ENCODE measurements around the gene SGCA.

The SGCA gene

DNA sequence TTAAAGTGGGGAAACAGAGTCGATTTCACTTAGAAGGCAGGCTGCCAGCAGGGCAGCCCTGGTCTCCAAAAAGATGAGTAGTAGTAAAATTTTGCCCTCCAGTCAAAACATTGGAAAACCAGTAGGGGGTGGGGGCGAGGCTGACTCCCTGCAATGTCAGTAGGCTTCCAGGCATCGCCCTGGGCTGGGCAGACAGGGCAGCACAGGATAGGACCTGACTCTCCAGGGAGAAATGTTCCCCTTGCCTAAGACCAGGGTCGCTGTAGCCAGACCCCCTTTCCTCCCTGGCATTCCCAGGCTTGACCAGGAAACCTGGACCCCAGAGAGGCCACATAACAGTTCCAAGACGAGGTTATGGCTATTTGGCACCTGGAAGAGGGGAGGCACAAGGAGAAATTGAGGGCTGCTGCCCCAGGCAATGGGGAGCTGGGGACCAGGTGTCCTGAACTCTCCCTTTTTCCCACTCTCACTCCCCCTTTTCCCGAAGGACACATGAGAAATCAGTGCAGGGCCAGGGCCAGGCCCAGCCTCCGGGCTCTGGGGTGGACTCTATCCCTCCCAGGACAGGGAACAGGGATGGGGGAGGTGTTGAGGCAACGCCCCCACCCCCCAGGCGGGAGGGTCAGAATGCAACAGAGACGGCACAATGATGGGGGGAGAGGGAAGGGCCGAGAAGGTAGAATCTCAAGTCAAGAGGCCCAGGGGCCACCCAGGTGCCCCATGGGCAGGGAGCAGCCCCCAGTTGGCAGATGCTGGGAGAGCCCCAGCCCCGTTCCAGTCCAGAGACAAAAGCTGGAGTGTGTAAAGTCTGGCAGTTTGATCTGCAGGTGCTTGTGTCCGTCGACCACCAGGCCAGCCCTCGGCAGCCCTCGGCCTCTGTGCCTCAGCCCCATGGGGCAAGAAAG is 31.3 kb upstream of the SGCA start:
- DNase-seq: no peak

DNA sequence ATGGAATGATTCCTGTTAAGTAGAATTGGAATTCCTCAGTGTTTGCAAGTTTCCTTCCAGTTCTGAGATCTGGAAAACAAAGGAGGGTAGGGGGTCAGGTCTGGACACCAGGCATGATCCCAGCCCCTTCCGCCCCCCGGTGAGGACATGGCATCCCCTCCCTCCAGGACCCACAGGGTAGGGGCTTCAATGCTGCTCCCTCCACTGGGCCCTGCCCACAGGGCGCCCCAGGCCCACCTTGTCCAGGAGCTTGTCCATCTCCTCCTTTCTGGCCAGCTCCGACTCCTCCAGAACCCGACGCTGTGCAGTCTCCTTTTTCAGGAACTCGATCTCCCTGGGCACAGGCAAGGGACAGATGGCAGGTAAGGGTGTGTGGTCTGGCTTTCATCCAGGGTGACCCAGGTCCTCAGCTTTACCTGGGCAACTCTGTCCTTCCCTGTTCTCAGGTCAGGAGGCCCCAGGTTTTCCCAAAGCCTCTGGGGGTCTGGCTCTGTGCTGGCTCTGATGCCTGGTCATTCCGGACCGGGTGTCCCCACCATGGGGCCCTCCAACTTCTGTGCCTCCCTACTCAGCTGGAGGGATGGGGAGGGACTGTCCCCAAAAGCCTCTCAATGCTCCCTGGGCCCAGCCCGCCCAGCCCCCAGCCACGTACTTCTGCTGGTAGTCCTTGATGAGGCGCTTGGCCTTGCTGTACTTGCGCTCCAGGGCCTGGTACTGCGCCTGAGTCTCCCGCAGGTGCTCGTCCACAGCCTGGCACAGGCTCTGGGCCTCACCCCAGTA is 30.3 kb upstream of the SGCA start:
- no peak for DNase-seq

GRCh38 chr17:50136096-50136687 is 29.6 kb upstream of the SGCA start:
- DNase-seq: no peak

DNA sequence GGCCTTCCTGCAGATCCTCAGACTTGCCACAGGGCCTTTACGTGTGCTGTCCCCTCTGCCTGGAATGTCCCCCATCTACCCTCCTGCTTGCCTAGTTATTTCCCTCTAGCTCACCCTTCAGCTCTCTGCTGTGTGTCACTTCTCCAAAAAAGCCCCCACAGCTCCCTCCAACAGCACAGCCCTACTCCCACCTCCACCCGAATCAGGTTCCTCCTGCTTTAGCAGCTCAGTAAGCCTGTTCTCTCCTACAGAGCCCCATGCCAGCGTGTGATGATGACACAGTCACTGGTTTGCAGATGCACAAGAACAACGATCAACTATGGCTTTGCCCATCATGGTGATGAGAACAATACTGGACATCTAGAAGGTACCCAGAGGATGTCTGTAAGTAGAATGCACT is 28.8 kb upstream of the SGCA start:
- no peak for DNase-seq

- DNase-seq: no peak
Measured at GRCh38 chr17:50139185-50139783, 26.5 kb upstream of the SGCA start.

GRCh38 chr17:50139950-50140885 is 25.6 kb upstream of the SGCA start:
- peak; percentile 53 for DNase-seq

- DNase-seq: no peak
Measured at GRCh38 chr17:50141026-50141744, 24.6 kb upstream of the SGCA start.

GRCh38 chr17:50141745-50142110 is 24.1 kb upstream of the SGCA start:
- DNase-seq: no peak

GRCh38 chr17:50143461-50144176 is 22.2 kb upstream of the SGCA start:
- no peak for DNase-seq

DNA sequence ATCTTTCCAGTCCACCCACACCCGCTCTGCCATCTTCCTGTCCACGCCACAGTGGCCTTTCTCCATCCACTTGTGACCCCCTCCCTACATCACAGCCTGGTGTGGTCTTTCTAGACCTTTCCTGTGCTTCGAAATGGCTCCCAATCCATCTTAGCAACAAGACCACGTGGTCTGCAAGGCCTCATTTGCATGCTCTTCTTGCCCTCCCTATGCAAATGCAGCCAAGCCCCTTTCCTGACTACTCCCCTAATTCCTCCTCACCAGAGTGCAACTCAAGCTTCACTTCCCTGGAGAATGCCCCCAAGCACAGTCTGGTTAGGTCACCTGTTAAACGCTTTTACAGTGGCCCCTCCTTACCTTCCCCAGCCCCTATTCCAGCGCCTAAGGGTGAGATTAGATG is 21.4 kb upstream of the SGCA start:
- DNase-seq: no peak

- no peak for DNase-seq
Measured at GRCh38 chr17:50144845-50145531, 20.8 kb upstream of the SGCA start.

GRCh38 chr17:50145532-50146229 is 20.1 kb upstream of the SGCA start:
- no peak for DNase-seq

GRCh38 chr17:50146230-50146926 is 19.4 kb upstream of the SGCA start:
- no peak for DNase-seq

GRCh38 chr17:50146927-50147665 is 18.7 kb upstream of the SGCA start:
- no peak for DNase-seq

DNA sequence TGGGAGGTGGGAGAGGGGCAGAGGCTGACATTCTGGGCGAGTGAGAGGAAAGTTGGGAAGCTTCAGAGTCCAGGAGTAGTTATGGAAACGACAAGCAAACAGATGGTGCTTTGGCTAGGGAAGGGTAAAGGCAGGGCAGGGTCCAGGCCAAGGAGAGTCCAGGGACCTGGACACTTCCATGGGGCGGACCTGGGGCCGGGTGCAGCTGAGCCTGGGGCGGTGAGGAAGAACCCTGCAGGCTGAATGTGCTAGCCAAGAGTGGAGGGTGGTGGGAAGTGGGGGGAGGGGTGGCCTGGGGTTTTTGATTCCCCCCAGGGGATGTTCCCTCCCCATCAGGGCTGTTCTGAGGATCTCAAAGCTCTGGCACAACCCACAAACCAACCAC is 18.0 kb upstream of the SGCA start:
- DNase-seq: no peak

DNA sequence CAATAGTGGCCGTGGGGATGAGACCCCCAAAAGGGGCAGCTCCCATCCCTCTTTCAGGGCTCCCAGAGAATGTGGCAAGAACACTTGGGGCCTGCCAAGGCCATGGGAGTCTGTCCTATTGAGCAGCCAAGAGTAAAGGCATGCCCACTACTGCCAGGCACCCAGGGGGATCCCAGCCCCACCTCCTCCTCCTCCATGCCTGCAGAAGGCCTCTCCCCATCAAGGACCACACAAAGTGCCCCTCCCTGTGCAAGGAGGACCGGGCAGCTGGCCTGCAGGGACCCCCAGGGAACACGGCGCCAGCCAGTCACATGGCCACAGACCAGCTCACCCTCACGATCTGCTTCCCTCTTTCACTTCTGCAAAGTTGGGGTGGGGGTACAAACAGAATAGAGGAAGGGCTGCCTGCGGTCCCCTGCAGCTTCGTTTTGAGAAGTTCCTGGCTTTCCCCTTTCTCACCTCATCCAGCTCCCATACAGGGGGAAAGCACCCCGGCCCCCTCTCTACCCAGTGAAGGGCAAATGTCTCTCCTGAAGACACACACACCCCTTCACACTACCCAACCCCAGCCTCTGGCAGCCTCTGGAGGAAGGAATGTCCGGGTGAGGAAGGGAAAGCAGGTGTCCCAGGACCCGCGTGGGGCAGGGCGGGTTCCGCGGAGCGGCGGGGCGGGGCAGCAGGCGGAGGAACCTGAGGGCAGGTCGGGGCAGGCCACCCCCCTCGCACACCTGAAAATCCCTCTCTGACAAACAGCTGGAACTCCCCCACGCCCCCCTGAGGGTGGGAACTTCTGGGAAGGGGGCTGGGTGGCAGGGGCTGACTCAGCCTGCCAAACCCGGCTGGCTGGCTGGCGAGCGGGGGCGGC is 17.3 kb upstream of the SGCA start:
- DNase-seq: no peak

GRCh38 chr17:50149091-50149416 is 16.8 kb upstream of the SGCA start:
- DNase-seq: no peak

Data from NCI-H2227 treated with DMSO at 0.1 percent for 48 hours (cell line).